Psoas muscle (tissue), 8 donors: ENCODE data around the gene RNF215. TPM values are rescaled to one million over a fixed set of nuclear protein-coding genes. Genes with fewer than 3 reads are reported as not detected.
A peak's percentile ranks its signal among the peaks of the same experiment; 100 is the strongest.
"Not testable (repeated sequence)": the region's sequence is repeated elsewhere in the genome, so short reads cannot be mapped to it uniquely, and the experiment has no call there.

Experiments used
- ATAC-seq, 4 donors: fragments of 200-7000 bp; cut with Tn5 transposase; one replicate each; pipeline ENCODE4 v1.9.1; 2020; ENCODE audit warnings: moderate library complexity in 3 of 4, mild to moderate bottlenecking in 2 of 4
- DNase-seq, 2 donors: peaks; one replicate each; pipeline ENCODE4 v3.0.0-alpha.2; 2020
- H3K27ac ChIP-seq: fragments of 200-600 bp; one replicate; pipeline ENCODE4 v1.8.0; 2022
- H3K27me3 ChIP-seq, 3 donors: fragments of 200-600 bp in 1 of 3; one replicate each; pipeline versions ENCODE4 v1.6.1 to v1.8.0; 2013 to 2022; ENCODE audit warnings: low read length in 2 of 3, mild to moderate bottlenecking in 2 of 3, moderate library complexity in 1 of 3; ENCODE audit not compliant: insufficient read depth in 3 of 3
- H3K36me3 ChIP-seq, 2 donors: fragments of 200-600 bp in 1 of 2; one replicate each; pipeline versions ENCODE4 v1.6.1 to v1.8.0; 2013 to 2022; ENCODE audit warnings: low read depth in 1 of 2, mild to moderate bottlenecking in 1 of 2, moderate library complexity in 1 of 2; ENCODE audit not compliant: insufficient read depth in 1 of 2
- H3K4me1 ChIP-seq: fragments of 200-600 bp; one replicate; pipeline ENCODE4 v1.8.0; 2022
- H3K4me3 ChIP-seq: fragments of 200-600 bp; one replicate; pipeline ENCODE4 v1.8.0; 2022; ENCODE audit warnings: mild to moderate bottlenecking
- H3K9me3 ChIP-seq: fragments of 200-600 bp; one replicate; pipeline ENCODE4 v1.8.0; 2022
- WGBS, 3 donors: extraction: QIAGEN DNeasy Blood & Tissue Kit; methylation state at CpG; one replicate each; pipeline versions ENCODE4 v1.1.6 to v1.1.7; 2013; 5-methylcytosine and 5-hydroxymethylcytosine counted together
- intact Hi-C, 2 donors: fragments of 100-400 bp; cut with DNase I; formaldehyde crosslinking; loops; one replicate each; pipeline versions ENCODE4 v1.11.0 to v1.14.2; 2022
- polyA plus RNA-seq, 3 donors: library from polyadenylated mRNA; stranded (reverse); fragments of 200-250 nt; gene quantifications; one replicate each; pipeline ENCODE4 v1.2.3, GENCODE V29; 2013
- total RNA-seq, 4 donors: library from RNA; stranded (reverse); fragmentation: NEBNext Ultra II Directional in 2 of 4; extraction: Animal tissue kit (Norgen Biotek cat#: 25700) in 2 of 4; gene quantifications; one replicate each; pipeline versions ENCODE4 v1.2.1 to v1.2.4, GENCODE V29; 2021 to 2023
- TF ChIP-seq, protein P1 (sequence below): fragments of 200-600 bp; IDR thresholded peaks from one replicate; pipeline ENCODE4 v1.8.0; 2022; ENCODE audit warnings: antibody characterized with exemption
- donor health status: healthy with polysubstance abuse.
- donor health status: DM: no; HTN: no; CAD: no; lungs with moderate emphysema.
- donor health status: Bipolar disorder and iron deficiency.
- donor health status: healthy.
- donor health status: DM: yes; HTN: yes; CAD: no.
- donor health status: DM: no; HTN: no; CAD: no.
- donor health status: DM: no; HTN: no; CAD: no.
- donor health status: DM: yes; HTN: yes; CAD: no.

RNF215 gene
- total and polyA plus RNA-seq, 7 donors = 5.7 to 13.8 (median 8.8) TPM

DNA sequence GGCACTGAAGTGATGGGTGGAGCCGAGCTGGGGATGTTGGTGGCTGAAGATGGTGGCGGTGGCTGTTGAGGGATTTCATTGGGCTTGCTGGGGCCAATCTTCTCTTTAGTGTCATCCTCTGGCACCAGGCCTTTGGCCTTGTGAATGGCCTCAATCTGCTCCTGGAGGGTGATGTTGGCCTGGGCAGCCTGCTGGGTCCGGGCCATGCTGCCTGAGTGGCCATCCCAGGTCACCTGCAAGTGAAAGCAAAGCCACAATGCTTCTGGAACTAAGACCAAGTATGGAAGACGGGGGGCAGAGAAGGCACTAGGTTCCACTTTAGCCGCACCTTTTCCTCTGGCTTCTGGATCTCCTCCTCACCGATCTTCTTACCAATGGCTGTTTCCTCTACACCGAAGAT is 48.4 kb downstream of the RNF215 start:
- intact Hi-C loops = no loop called here
- Histone ChIP-seq H3K4me3 (no peak overlapping the region), H3K27ac (no peak overlapping the region), H3K4me1 (peaks cover 30% of the 10 kb centered on the region), H3K27me3 (no peaks in the 10 kb centered on the region), H3K36me3 (peaks cover 42 to 100% of the 10 kb centered on the region in 2 donors), H3K9me3 (no peaks in the 10 kb centered on the region)
- 54 to 70% (median 59%) methylated on average over 7 of the region's 7 CpGs for WGBS, 3 donors
- ATAC-seq (no peak), DNase-seq (no peak)
- TF ChIP-seq, protein P1, sequence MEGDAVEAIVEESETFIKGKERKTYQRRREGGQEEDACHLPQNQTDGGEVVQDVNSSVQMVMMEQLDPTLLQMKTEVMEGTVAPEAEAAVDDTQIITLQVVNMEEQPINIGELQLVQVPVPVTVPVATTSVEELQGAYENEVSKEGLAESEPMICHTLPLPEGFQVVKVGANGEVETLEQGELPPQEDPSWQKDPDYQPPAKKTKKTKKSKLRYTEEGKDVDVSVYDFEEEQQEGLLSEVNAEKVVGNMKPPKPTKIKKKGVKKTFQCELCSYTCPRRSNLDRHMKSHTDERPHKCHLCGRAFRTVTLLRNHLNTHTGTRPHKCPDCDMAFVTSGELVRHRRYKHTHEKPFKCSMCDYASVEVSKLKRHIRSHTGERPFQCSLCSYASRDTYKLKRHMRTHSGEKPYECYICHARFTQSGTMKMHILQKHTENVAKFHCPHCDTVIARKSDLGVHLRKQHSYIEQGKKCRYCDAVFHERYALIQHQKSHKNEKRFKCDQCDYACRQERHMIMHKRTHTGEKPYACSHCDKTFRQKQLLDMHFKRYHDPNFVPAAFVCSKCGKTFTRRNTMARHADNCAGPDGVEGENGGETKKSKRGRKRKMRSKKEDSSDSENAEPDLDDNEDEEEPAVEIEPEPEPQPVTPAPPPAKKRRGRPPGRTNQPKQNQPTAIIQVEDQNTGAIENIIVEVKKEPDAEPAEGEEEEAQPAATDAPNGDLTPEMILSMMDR = no peak

DNA sequence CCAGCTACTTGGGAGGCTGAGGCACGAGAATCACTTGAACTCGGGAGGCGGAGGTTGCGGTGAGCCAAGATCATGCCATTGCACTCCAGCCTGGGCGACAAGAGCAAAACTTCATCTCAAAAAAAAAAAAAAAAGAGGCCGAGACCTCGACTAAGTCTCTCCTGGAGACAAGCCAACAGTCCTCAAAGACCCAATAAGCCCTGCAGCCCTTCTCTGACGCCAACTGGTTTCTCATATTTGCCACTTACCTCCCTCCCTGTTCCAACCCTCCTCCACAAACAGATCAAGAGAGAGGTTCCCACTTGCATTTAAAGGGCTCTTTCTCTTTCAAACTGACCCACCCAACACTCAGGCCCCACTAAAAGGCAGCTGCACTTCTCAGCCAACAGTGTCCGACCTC is 48.9 kb downstream of the RNF215 start:
- H3K36me3 ChIP-seq = peaks cover 42 to 100% of the 10 kb centered on the region in 2 donors
- H3K27ac ChIP-seq, DNase-seq, ATAC-seq, H3K4me3 ChIP-seq, H3K9me3 ChIP-seq, intact Hi-C loops, H3K27me3 ChIP-seq: not testable (repeated sequence)
- peaks cover 30% of the 10 kb centered on the region for H3K4me1 ChIP-seq
- 59 to 76% (median 64%) methylated on average over 9 of the region's 9 CpGs for WGBS, 3 donors

GRCh38 chr22:30337461-30337778 is 49.8 kb downstream of the RNF215 start:
- 32 to 52% (median 41%) methylated on average over 8 of the region's 8 CpGs for WGBS, 3 donors
- H3K4me1 ChIP-seq = peaks cover 30% of the 10 kb centered on the region

GRCh38 chr22:30336752-30337460 is 50.3 kb downstream of the RNF215 start:
- TF ChIP-seq, protein P1 = no peak
- Histone ChIP-seq H3K4me3 (no peak overlapping the region), H3K9me3 (no peaks in the 10 kb centered on the region), H3K27ac (peak overlapping the region; percentile 50), H3K27me3 (no peaks in the 10 kb centered on the region), H3K36me3 (peaks cover 28 to 98% of the 10 kb centered on the region in 2 donors), H3K4me1 (peaks cover 28% of the 10 kb centered on the region)
- 35 to 62% (median 42%) methylated on average over 4 of the region's 4 CpGs for WGBS, 3 donors
- ATAC-seq (peak; percentile 53 to 77 (median 75)), DNase-seq (peak; percentile 41 to 78)
- intact Hi-C loops = no loop called here

More at GRCh38 chr22:30337461-30337778, 49.8 kb downstream of the RNF215 start:
- H3K27ac ChIP-seq = peak overlapping the region; percentile 50
- H3K9me3 ChIP-seq = no peaks in the 10 kb centered on the region
- DNase-seq (peak in 1 of 2 donors; percentile 44), ATAC-seq (peak; percentile 28 to 37 (median 32))
- no peak overlapping the region for H3K4me3 ChIP-seq
- TF ChIP-seq, protein P1 = no peak
- intact Hi-C loops = no loop called here
- no peaks in the 10 kb centered on the region for H3K27me3 ChIP-seq
- H3K36me3 ChIP-seq = peaks cover 33 to 100% of the 10 kb centered on the region in 2 donors

DNA sequence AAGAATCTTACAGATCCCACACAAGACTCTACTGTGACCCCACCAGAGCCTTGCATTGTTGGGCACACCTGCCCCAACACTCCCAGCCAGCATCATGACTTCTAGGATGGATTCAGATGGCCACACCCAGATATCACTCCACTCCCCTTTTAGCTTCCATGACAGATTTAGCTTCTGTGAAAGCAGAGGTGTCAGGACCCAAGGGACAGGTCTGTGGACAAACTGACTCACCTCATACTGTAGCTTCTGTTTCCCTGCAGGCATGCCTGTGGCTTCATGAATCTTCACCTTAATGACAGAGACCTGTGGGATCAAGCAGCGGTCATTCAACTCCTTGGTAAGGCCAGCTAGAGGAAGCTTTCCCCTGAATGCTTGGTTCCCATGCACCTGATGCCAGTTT is 52.0 kb downstream of the RNF215 start:
- WGBS, 3 donors = 100% methylated on average over 1 of the region's 1 CpG
- peaks cover 21 to 98% of the 10 kb centered on the region in 2 donors for H3K36me3 ChIP-seq
- H3K9me3 ChIP-seq = no peaks in the 10 kb centered on the region
- H3K4me3 ChIP-seq = no peak overlapping the region
- intact Hi-C loops = no loop called here
- TF ChIP-seq, protein P1 = no peak
- ATAC-seq = no peak
- no peak overlapping the region for H3K27ac ChIP-seq
- H3K27me3 ChIP-seq = no peaks in the 10 kb centered on the region
- peaks cover 12% of the 10 kb centered on the region for H3K4me1 ChIP-seq
- no peak for DNase-seq
